ENCODE measurements around the gene SLC47A2.

SLC47A2 gene

DNA sequence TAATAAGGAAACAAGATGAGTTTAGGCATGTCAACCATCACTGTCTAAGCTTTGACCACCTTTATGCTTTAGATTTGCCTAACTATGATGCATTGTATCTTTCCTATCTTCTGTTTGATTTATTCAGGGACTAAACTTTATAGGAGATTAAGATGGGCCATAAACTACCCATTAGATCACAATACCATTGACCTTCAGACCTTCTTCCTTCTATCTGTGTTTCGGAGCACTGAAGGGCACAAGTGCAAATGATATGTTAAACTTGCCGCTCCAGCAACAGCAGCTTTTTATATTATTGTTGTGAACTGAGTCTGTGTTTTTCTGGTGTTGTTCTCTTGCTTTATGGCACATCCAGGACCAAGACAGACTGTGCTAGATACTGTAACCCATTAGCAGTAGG lies 84.5 kb downstream of the SLC47A2 start:
- TF ChIP-seq, protein P1, sequence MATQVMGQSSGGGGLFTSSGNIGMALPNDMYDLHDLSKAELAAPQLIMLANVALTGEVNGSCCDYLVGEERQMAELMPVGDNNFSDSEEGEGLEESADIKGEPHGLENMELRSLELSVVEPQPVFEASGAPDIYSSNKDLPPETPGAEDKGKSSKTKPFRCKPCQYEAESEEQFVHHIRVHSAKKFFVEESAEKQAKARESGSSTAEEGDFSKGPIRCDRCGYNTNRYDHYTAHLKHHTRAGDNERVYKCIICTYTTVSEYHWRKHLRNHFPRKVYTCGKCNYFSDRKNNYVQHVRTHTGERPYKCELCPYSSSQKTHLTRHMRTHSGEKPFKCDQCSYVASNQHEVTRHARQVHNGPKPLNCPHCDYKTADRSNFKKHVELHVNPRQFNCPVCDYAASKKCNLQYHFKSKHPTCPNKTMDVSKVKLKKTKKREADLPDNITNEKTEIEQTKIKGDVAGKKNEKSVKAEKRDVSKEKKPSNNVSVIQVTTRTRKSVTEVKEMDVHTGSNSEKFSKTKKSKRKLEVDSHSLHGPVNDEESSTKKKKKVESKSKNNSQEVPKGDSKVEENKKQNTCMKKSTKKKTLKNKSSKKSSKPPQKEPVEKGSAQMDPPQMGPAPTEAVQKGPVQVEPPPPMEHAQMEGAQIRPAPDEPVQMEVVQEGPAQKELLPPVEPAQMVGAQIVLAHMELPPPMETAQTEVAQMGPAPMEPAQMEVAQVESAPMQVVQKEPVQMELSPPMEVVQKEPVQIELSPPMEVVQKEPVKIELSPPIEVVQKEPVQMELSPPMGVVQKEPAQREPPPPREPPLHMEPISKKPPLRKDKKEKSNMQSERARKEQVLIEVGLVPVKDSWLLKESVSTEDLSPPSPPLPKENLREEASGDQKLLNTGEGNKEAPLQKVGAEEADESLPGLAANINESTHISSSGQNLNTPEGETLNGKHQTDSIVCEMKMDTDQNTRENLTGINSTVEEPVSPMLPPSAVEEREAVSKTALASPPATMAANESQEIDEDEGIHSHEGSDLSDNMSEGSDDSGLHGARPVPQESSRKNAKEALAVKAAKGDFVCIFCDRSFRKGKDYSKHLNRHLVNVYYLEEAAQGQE (IDR thresholded peaks at IDR 0.05; ENCODE audit: insufficient read depth in 1 of 2, low read depth in 2 of 2, low read length in 2 of 2), result no peak
- no peak for TF ChIP-seq POLR2AphosphoS5 (IDR thresholded peaks at IDR 0.05; ENCODE audit: low read depth, low read length)
- TF ChIP-seq TAF1 (IDR thresholded peaks at IDR 0.05; ENCODE audit: borderline replicate concordance, insufficient read depth, low read length), result no peak
- TF ChIP-seq SIN3A (IDR thresholded peaks at IDR 0.05; ENCODE audit: borderline replicate concordance, insufficient read depth, low read length), result no peak
- no peak for TF ChIP-seq FOXP2 (optimal IDR thresholded peaks at IDR 0.05; ENCODE audit: borderline replicate concordance, extremely low read depth, extremely low read length, insufficient read depth)

GRCh38 chr17:19630661-19631060 lies 85.7 kb downstream of the SLC47A2 start:
- no peak for TF ChIP-seq SIN3A (IDR thresholded peaks at IDR 0.05; ENCODE audit: borderline replicate concordance, insufficient read depth, low read length)

DNA sequence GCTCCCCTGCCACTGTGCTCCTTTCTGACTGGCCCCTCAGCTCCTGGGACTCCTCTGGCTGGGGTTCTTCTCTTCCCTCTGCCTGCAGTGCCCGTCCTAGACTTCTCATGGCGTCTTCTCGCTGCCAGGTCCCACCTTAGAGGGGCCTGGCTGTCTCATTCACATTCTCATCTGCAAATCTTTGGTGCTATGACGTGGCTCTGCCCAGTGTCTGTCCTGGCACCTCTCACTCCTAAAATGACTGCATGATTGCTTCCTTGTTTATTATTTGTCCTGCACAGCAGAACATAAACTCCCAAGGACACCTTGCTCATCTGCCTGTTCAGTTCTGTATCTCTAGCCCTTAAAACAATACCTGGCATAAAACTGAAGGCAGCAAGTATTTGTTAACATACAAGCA lies 86.3 kb downstream of the SLC47A2 start:
- TF ChIP-seq FOXP2 (optimal IDR thresholded peaks at IDR 0.05; ENCODE audit: borderline replicate concordance, extremely low read depth, extremely low read length, insufficient read depth) (no peak), POLR2AphosphoS5 (IDR thresholded peaks at IDR 0.05; ENCODE audit: low read depth, low read length) (no peak), SIN3A (IDR thresholded peaks at IDR 0.05; ENCODE audit: borderline replicate concordance, insufficient read depth, low read length) (no peak), TAF1 (IDR thresholded peaks at IDR 0.05; ENCODE audit: borderline replicate concordance, insufficient read depth, low read length) (no peak)
- TF ChIP-seq, protein P1 (IDR thresholded peaks at IDR 0.05; ENCODE audit: insufficient read depth in 1 of 2, low read depth in 2 of 2, low read length in 2 of 2), result no peak

- TF ChIP-seq POLR2AphosphoS5 (IDR thresholded peaks at IDR 0.05; ENCODE audit: low read depth, low read length) (no peak), TAF1 (IDR thresholded peaks at IDR 0.05; ENCODE audit: borderline replicate concordance, insufficient read depth, low read length) (no peak), SIN3A (IDR thresholded peaks at IDR 0.05; ENCODE audit: borderline replicate concordance, insufficient read depth, low read length) (no peak), FOXP2 (optimal IDR thresholded peaks at IDR 0.05; ENCODE audit: borderline replicate concordance, extremely low read depth, extremely low read length, insufficient read depth) (no peak)
- TF ChIP-seq, protein P1 (IDR thresholded peaks at IDR 0.05; ENCODE audit: insufficient read depth in 1 of 2, low read depth in 2 of 2, low read length in 2 of 2), result no peak
These were observed 86.9 kb downstream of the SLC47A2 start for GRCh38 chr17:19629449-19629848.

Data from PFSK-1 (cell line).